Measurements from ENCODE around the gene EFNB3.
A peak's percentile ranks its signal among the peaks of the same experiment; 100 is the strongest.

The EFNB3 gene

DNA sequence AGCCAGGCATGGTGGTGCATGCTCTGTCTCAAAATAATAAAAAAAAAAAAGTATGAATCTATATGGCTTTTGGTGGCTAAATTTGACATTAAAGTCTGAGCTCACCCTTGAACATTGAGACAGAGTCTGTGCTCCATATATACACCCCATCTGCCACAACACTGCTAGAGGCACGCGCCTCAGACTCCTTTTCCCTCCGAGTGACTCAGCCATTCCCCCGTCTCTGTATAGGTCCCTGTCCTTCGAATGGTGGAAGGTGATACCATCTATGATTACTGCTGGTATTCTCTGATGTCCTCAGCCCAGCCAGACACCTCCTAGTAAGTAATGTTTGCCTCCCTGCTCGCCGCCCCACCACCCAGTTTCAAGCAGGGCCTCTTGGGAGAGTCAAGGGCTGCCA, 4.5 kb upstream of the EFNB3 start:
- no peak for DNase-seq (ENCODE audit: low spot score)

- DNase-seq (ENCODE audit: low spot score) = no peak
Measured at GRCh38 chr17:7701681-7702080, 3.3 kb upstream of the EFNB3 start.

GRCh38 chr17:7702776-7703175, 2.2 kb upstream of the EFNB3 start:
- DNase-seq (ENCODE audit: low spot score) = no peak

GRCh38 chr17:7703584-7704479, 1.2 kb upstream of the EFNB3 start:
- peak; percentile 57 for DNase-seq (ENCODE audit: low spot score)

- DNase-seq (ENCODE audit: low spot score) = no peak
Measured at GRCh38 chr17:7705269-7706255, 560 bp downstream of the EFNB3 start.

- DNase-seq (ENCODE audit: low spot score) = no peak
Measured at GRCh38 chr17:7706631-7707354, 1.8 kb downstream of the EFNB3 start.

- DNase-seq (ENCODE audit: low spot score) = no peak
Measured at GRCh38 chr17:7707446-7707845, 2.4 kb downstream of the EFNB3 start.

DNA sequence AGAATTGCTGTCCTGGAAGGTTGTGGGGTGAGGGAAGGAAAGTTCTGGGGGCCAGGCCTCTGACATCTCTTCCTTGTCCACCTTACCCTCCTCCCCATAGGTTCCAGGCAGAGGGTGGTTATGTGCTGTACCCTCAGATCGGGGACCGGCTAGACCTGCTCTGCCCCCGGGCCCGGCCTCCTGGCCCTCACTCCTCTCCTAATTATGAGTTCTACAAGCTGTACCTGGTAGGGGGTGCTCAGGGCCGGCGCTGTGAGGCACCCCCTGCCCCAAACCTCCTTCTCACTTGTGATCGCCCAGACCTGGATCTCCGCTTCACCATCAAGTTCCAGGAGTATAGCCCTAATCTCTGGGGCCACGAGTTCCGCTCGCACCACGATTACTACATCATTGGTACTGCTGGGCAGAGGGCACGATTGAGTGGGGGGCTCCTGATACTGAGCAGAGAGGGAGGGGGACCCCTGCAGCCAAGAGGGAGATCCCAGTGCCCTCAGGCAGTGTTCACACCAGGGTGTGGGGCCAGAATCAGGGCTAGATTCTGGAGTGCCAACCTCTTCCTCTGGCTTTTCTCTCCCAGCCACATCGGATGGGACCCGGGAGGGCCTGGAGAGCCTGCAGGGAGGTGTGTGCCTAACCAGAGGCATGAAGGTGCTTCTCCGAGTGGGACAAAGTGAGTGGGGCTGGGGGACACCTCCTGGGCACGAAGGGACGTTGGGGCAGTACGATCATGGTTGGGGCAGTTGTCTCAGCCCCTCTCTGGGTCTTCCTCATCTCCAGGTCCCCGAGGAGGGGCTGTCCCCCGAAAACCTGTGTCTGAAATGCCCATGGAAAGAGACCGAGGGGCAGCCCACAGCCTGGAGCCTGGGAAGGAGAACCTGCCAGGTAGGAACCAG, 3.1 kb downstream of the EFNB3 start:
- DNase-seq (ENCODE audit: low spot score) = no peak

DNA sequence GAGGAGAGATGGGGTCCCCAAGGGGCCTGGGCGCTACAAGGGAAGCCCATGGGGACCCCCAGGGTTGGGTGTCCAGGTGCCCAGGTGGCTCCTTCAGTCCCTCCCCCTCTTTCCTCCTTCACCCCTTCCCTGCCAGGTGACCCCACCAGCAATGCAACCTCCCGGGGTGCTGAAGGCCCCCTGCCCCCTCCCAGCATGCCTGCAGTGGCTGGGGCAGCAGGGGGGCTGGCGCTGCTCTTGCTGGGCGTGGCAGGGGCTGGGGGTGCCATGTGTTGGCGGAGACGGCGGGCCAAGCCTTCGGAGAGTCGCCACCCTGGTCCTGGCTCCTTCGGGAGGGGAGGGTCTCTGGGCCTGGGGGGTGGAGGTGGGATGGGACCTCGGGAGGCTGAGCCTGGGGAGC, 4.0 kb downstream of the EFNB3 start:
- DNase-seq (ENCODE audit: low spot score) = no peak

DNA sequence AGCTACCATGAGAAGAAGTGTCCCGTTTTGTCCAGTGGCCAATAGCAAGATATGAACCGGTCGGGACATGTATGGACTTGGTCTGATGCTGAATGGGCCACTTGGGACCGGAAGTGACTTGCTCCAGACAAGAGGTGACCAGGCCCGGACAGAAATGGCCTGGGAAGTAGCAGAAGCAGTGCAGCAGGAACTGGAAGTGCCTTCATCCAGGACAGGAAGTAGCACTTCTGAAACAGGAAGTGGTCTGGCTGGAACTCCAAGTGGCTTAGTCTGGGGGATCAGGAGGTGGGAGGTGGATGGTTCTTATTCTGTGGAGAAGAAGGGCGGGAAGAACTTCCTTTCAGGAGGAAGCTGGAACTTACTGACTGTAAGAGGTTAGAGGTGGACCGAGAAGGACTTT, 5.3 kb downstream of the EFNB3 start:
- no peak for DNase-seq (ENCODE audit: low spot score)

DNA sequence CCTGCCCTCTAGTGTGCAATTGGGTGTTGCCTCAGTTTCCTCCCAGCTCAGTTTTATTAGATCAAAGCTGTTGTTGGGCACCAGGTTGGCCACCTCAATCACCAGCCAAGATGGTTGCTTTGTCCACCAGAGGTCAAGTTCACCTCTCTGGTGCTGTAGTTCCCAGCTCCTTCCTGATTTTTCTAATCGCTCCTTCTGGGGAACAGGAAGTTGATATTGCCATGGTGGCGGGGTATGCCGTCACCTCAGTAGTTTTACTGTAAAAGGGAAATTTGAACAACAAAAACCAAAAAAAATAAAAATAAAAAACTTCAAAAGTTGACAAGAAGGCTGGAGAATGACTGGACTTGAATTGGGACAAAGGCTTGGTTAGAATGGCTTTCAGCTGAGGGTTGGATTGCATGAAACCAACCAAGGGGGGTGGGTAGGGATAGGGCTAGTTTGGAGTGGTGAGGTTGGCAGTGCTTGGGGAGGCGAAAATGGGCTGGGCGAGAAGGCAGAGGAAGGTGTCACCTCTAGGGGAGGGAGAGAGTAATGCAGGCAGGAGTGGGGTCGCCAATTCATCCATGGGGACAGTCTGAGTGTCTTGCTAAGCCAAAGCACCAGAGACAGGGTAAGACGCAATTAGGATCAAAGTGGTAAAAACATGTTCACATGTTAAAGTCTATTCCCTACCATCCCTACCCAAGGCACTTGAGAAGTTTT, 6.2 kb downstream of the EFNB3 start:
- DNase-seq (ENCODE audit: low spot score) = no peak

DNA sequence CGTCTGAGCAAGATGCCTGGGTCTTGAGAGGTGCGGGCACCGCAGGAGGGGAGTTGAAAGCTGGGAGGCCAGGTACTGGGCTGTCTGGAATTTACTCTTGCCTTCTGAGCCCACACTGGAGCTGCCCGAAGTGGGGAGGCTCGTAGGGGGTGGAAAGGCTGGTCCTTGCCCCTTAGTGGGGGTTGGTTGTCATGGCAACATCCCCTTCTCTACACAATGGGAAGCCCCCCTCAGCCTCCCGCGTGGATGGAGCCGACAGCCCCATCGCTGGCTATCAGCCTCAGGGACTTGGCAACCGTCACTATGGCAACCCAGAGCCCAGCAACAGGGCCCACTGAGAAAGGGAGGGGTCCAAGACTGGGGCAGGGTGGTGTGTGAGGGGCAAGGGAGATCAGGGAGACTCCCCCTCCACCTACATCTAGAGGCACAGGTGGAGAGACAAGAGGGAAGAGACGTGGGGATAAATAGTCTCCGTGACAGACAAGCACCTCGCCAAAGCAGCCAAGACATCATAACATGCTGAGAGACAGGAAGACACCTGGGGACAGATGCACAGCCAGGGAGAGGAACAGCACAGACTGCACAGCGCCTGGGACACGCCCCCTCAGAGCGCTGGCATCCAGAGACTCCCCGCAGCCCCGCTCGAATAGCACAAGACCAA, 7.2 kb downstream of the EFNB3 start:
- no peak for DNase-seq (ENCODE audit: low spot score)

DNA sequence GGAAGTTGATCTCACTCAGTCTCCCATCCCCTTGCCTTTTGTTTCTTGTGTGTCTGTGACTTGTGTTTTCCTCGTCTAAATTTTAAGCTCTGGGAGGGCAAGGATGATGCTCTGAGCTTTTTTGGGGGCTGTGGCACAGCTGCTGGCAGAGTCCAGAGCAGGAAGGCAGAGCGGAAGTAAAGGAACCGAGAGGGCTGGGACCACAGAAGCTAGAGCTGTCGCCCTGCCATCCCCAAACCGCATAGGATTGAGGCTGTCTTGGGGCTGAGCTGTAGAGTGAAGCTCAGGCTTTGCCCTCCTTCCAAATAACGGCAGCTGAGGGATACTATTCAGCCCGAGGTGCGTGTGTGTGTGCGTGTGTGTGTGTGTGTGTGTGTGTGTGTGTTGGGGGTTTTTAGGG, 8.8 kb downstream of the EFNB3 start:
- no peak for DNase-seq (ENCODE audit: low spot score)

GRCh38 chr17:7714721-7715594, 10.0 kb downstream of the EFNB3 start:
- no peak for DNase-seq (ENCODE audit: low spot score)

DNA sequence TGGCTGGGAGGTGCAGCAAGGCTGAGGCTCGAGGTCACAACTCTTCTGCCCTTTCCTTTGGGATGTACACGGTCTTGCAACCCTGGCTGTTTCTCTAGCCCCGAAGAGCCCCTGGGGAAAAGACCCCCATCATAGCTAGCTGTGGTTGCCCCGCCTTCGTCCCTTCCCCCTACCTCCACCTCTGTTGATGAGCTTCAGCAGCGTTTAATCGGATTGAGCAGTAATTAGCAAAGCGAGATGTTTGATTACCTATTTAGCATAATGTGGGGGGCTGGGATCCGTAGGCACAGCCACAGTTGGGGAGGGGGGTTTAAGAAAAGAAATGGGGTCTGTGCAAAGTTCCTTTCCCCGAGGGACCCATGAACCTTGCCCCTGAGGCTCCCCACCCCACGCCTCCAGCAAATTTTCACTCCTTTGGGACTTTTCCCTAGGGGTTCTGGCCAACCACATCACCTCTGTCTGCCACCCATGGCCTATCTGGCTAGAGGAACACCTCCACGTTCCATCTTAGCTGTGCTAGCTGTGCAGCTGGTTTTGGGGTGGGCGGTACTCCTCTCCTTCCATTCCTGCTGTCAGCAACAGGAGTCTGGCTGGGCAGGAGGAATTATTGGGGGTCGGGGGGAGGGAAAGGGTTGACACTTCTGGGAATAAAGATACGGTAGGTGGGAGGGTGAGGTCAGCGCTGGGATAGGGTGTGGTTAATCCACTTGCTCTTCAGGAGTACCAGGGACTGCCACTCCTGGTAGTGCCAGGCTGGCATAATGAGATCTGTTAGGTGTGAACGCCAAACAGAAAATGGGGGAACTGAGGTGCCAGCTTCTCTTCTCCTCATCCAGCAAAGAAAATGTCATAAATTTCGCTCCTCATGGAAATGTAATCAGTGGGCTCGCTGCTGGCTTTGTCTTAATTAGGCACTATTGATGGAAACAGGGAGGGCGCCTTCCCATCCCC, 11.2 kb downstream of the EFNB3 start:
- DNase-seq (ENCODE audit: low spot score) = no peak

GRCh38 chr17:7716901-7717755, 12.1 kb downstream of the EFNB3 start, which contains the start of gene DNAH2:
Gene DNAH2 (plus strand): TSS chr17:7717744. CDS start chr17:7719735, 1,991 bp downstream.
- peak; percentile 86 for DNase-seq (ENCODE audit: low spot score)
